ENCODE measurements around the gene LRRC3B. TPM values are rescaled to one million over a fixed set of nuclear protein-coding genes. Genes with fewer than 3 reads are reported as not detected.

Gene LRRC3B
- total RNA-seq, 1 experiment from 2014 or later, result not detected

DNA sequence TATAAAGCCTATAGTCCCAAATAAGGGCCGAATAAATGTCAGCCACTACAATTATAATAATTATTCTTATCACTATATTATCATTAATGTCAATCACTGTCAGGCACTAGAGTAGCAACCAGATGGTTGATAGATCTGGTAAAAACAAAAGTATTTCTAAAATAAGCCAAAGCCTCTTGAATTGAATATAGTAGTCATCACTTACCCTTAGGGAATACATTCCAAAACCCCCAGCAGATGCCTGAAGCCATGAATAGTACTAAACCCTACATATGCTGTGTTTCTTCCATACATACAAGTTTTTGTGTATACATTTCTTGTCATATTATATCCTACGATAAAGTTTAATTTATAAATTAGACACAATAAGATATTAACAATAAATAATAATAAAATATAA lies 59.1 kb downstream of the LRRC3B start:
- in situ Hi-C loops (cut with HindIII; ENCODE audit: low pct_unique_long_range_greater_than_20kb, low sequenced_read_pairs), result no loop called here
- no peak for DNase-seq (ENCODE audit: low read depth)

DNA sequence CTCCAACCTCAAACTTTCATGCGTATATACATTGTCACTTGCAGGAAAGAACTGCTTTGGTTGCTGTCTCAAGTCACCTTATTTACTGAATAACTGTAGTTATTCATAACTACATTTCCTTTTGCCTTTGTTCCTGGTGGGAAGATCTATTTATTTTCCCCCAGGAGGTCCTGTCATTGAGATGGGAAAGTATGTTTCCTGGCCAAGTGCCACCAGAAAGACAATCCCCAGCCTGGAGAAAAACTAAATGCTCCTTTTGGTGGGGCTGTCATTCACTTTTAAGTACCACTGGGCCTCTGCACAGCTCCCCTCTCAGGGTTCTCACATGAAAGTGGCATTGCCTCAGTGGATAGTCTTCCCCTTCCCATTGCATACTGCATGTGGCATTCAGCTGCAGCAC lies 59.8 kb downstream of the LRRC3B start:
- in situ Hi-C loops (cut with HindIII; ENCODE audit: low pct_unique_long_range_greater_than_20kb, low sequenced_read_pairs), result no loop called here
- DNase-seq (ENCODE audit: low read depth), result no peak

DNA sequence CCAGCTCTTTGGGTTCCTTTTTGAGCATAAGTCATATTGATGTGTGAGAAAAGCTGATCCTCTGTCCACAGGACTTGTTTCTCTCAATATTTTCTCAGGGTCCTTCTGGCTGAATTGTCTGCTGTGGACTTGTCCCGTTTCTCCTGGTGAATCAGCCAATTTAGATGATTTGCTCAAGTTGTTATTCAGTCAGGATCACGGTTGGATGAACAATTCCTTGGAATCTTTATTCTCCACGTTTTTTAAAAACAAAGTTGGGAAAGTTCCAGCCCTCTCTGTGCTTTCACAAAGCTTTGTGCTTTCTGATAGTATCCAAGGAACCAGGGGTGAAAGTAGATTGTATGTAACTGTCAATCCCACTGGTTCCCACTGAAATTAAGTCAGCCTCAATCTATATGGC lies 61.3 kb downstream of the LRRC3B start:
- DNase-seq (ENCODE audit: low read depth), result no peak
- in situ Hi-C loops (cut with HindIII; ENCODE audit: low pct_unique_long_range_greater_than_20kb, low sequenced_read_pairs), result no loop called here

GRCh38 chr3:26687466-26687865 lies 64.9 kb downstream of the LRRC3B start:
- in situ Hi-C loops (cut with HindIII; ENCODE audit: low pct_unique_long_range_greater_than_20kb, low sequenced_read_pairs), result no loop called here
- DNase-seq (ENCODE audit: low read depth), result no peak

DNA sequence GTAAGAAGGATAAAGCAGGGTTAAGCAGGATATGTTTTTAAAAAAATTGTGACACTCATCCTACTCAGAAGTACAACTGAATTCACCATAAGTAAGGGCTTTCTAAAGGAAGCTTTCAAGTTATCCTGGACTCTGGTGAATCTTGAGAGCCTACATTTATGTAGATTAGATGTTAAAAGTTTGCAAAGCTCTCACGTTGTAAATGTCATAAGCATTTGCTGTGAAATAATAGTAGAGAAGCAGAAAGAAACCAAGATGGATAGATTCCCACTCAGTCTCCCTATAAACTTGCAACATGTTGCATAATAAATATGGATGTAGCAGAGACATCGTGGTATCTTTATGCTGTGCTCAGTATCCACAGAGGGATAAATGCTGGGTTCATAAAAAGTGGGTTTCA lies 77.0 kb downstream of the LRRC3B start:
- no peak for DNase-seq (ENCODE audit: low read depth)
- in situ Hi-C loops (cut with HindIII; ENCODE audit: low pct_unique_long_range_greater_than_20kb, low sequenced_read_pairs), result no loop called here

DNA sequence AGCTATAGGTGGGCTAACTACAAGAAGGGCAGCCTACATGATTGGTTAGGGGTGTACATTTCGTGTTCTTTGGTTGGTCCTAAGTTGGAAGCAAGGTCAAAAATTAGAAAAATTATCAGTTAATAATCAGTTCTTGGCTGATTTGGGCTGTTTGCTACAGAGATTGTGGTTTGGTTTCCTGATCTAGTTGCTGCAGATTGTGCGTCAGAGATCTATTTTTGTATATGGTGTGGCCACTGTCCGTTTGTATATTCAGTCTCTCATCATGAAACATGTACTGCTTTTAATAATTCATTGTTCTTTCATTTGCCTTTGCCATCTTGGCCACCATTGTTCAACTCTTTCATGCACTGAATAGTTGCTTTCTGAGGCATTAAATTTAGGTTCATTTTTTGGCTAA lies 80.9 kb downstream of the LRRC3B start:
- DNase-seq (ENCODE audit: low read depth), result no peak
- in situ Hi-C loops (cut with HindIII; ENCODE audit: low pct_unique_long_range_greater_than_20kb, low sequenced_read_pairs), result no loop called here

DNA sequence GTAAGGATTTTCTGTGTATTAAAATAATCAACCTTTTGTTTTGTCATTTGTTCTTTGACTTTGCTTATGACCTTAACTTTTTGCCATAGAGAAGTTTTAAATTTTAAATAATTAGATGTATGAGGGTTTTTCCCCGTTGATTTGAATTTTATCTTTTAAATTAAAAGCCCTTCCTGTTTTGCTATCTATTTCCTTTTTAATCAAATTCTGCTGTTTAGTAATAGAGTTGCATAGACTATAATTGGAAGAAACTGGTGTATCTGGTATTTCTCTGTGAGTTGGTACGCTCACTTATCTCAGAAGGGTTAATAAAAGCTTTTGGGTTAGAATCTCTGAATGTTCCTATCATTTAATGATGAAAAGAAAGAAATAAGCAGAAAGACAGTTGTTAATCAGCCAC lies 82.2 kb downstream of the LRRC3B start:
- in situ Hi-C loops (cut with HindIII; ENCODE audit: low pct_unique_long_range_greater_than_20kb, low sequenced_read_pairs), result no loop called here
- DNase-seq (ENCODE audit: low read depth), result no peak

- in situ Hi-C loops (cut with HindIII; ENCODE audit: low pct_unique_long_range_greater_than_20kb, low sequenced_read_pairs), result no loop called here
- DNase-seq (ENCODE audit: low read depth), result no peak
Measured at GRCh38 chr3:26708501-26708900, 85.9 kb downstream of the LRRC3B start.

- peak; percentile 19 for DNase-seq (ENCODE audit: low read depth)
- in situ Hi-C loops (cut with HindIII; ENCODE audit: low pct_unique_long_range_greater_than_20kb, low sequenced_read_pairs), result no loop called here
Measured at GRCh38 chr3:26712211-26713026, 89.8 kb downstream of the LRRC3B start.

- in situ Hi-C loops (cut with HindIII; ENCODE audit: low pct_unique_long_range_greater_than_20kb, low sequenced_read_pairs), result no loop called here
- DNase-seq (ENCODE audit: low read depth), result no peak
Measured at GRCh38 chr3:26713091-26713490, 90.5 kb downstream of the LRRC3B start.

GRCh38 chr3:26714485-26714884 lies 91.9 kb downstream of the LRRC3B start:
- DNase-seq (ENCODE audit: low read depth), result no peak
- in situ Hi-C loops (cut with HindIII; ENCODE audit: low pct_unique_long_range_greater_than_20kb, low sequenced_read_pairs), result no loop called here

DNA sequence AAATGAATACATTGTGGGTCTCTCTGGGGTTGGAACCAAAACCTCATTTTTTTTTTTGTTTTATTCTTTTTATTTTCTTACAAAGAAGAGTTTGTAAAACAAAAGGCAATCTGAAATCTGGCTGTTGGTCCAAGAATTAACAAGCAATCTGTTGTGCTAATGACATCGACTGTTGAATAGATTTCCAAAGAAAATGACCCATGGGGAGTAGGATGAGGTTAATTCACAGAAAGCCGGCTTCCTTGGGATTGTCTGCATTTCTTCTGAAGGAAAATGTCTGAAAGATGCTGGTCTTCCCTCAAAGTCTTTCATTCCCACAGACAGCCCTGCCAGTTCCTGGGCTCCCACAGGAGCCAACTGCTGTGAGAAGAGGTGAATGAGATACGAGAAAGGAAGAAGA lies 92.9 kb downstream of the LRRC3B start:
- in situ Hi-C loops (cut with HindIII; ENCODE audit: low pct_unique_long_range_greater_than_20kb, low sequenced_read_pairs), result no loop called here

DNA sequence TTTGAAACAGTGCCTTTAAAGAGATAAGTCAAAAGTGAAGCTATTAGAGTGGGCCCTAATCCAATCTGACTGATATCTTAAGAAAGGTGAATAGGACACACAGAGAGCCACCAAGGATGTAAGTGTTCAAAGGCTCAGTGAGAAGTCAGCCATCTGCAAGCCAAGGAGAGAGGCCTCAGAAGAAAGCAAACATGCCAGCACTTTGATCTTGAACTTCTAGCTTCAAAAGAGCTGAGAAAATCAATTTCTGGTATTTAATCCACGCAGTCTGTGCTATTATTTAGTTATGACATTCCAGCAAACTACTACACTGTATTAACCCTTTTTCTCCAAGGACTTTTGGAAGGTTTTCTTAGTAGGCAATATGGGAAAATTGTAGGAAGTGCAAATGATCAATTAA lies 95.7 kb downstream of the LRRC3B start:
- no peak for DNase-seq (ENCODE audit: low read depth)
- in situ Hi-C loops (cut with HindIII; ENCODE audit: low pct_unique_long_range_greater_than_20kb, low sequenced_read_pairs), result no loop called here

More for the DNA sequence above, 92.9 kb downstream of the LRRC3B start:
- DNase-seq (ENCODE audit: low read depth), result no peak

GRCh38 chr3:26719134-26719533 lies 96.6 kb downstream of the LRRC3B start:
- in situ Hi-C loops (cut with HindIII; ENCODE audit: low pct_unique_long_range_greater_than_20kb, low sequenced_read_pairs), result no loop called here
- no peak for DNase-seq (ENCODE audit: low read depth)

GRCh38 chr3:26721047-26721446 lies 98.5 kb downstream of the LRRC3B start:
- in situ Hi-C loops (cut with HindIII; ENCODE audit: low pct_unique_long_range_greater_than_20kb, low sequenced_read_pairs), result no loop called here
- no peak for DNase-seq (ENCODE audit: low read depth)

DNA sequence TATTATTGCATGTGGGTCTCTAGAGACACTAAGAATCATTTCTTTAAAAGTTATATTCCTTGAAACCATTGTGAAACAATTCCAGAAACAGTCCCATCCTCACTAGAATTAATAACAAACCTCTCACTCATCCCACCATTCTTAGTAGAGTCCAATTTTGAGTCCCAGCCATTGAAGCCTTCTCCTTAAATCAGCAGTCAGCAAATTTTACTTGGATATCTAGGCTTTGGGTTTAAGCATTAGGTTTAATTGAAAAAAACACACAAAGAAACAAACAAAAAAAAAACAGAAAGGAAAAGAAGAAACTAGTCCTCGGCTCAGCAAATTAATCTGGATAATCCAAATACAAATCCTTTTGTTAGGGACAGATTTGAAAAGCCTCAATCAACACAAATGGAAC lies 109.3 kb downstream of the LRRC3B start:
- no peak for DNase-seq (ENCODE audit: low read depth)
- in situ Hi-C loops (cut with HindIII; ENCODE audit: low pct_unique_long_range_greater_than_20kb, low sequenced_read_pairs), result no loop called here

- in situ Hi-C loops (cut with HindIII; ENCODE audit: low pct_unique_long_range_greater_than_20kb, low sequenced_read_pairs), result no loop called here
- no peak for DNase-seq (ENCODE audit: low read depth)
Measured at GRCh38 chr3:26750263-26750662, 127.7 kb downstream of the LRRC3B start.

- no peak for DNase-seq (ENCODE audit: low read depth)
- in situ Hi-C loops (cut with HindIII; ENCODE audit: low pct_unique_long_range_greater_than_20kb, low sequenced_read_pairs), result no loop called here
Measured at GRCh38 chr3:26752466-26752865, 129.9 kb downstream of the LRRC3B start.

DNA sequence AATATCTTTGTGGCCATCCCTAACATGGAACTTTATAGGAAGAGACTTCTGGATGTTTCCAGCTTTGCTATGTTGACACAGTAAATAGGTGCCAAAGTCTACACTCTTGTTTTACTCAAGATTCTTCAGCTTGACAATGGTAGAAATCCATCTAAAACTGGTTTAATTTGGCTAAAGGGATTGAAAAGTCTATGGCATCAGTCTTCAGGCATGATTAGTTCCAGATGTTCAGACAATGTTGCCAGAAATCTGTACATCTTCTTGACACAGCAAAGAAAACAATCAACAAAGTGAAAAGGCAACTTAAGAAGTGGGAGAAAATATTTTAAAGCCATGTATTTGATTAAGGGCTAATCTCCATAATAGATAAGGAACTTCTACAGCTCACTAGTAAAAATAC lies 130.5 kb downstream of the LRRC3B start:
- in situ Hi-C loops (cut with HindIII; ENCODE audit: low pct_unique_long_range_greater_than_20kb, low sequenced_read_pairs), result no loop called here

DNA sequence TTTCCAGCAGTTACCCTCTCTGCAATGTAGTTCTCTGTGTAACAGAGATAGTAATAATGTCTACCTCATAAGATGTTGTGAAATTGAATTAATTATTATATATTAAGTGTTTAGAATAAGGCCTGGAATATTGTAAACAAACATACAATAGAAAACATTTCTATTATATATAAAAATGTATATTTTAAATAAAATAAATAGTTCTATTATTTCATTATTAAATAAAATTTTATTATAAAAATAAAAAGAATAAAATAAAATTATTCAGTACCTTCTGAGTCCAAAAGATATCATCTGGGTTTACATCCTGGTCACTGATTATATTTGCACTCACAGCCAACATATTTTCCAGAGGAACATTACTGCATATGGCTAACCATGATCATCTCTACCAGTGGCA lies 135.4 kb downstream of the LRRC3B start:
- no peak for DNase-seq (ENCODE audit: low read depth)
- in situ Hi-C loops (cut with HindIII; ENCODE audit: low pct_unique_long_range_greater_than_20kb, low sequenced_read_pairs), result no loop called here

More for the DNA sequence above, 130.5 kb downstream of the LRRC3B start:
- no peak for DNase-seq (ENCODE audit: low read depth)
